ENCODE data around the gene RAB26.
"Not testable (repeated sequence)": the region's sequence is repeated elsewhere in the genome, so short reads cannot be mapped to it uniquely, and the experiment has no call there.

Gene RAB26, protein sequence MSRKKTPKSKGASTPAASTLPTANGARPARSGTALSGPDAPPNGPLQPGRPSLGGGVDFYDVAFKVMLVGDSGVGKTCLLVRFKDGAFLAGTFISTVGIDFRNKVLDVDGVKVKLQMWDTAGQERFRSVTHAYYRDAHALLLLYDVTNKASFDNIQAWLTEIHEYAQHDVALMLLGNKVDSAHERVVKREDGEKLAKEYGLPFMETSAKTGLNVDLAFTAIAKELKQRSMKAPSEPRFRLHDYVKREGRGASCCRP

DNA sequence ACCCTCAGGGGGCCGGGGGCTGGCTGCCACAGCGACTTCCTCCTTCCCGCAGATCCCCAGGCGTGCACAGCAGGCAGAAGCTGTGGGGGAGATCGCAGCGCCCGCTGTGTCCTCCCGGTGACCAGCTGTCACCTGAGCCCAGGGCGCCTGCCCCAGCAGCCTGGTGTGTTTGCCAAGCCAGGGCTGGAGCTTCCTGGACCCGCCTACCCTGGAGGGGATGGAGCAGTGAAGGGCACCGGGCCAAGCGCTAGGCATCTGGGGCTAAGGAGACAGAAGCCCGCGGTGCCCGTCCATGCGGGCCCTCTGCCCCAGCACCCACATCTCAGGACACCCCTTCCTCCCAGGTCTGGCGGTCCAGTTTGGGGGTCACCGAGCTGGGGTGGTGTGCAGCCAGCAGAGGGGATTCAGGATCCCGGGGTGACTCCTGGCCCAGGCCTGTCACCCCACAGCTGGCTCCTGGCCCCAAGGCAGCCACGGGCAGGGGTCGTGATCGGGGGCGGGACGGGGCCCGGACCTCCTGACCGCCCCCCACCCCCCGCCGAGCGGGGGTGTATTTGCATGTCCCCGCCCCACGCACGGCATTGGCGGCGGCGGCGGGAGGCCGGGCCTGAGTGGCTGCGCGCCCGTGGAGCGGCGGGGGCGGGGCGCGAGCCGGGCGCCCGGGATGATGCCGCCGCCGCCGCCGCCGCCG is at the start of gene RAB26:
RAB26 (plus strand) TSS at position 645 of the 691 bp plus-strand sequence. CDS start 159 bp downstream, outside the sequence.
- DNase-seq (ENCODE audit: low spot score), result no peak

DNA sequence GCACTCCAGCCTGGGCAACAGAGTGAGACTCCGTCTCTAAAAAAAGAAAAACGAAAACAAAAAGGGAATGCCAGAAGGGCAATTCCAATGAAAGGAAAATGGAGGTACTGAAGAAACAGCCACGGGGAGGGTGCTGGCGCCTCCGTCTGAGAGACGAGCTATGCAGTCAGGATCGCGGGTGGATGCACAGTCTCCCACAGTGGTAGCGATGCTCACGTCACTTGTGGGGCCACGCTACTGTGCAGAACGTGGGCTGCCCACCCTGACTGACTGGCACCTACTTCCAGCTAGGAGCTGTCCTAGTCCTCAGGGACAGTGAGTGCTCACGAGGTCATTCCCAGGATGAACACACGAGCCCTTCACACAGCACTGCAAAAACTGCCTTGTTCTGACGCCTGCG is 46.8 kb upstream of the RAB26 start:
- not testable (repeated sequence) for DNase-seq (ENCODE audit: low spot score)

DNA sequence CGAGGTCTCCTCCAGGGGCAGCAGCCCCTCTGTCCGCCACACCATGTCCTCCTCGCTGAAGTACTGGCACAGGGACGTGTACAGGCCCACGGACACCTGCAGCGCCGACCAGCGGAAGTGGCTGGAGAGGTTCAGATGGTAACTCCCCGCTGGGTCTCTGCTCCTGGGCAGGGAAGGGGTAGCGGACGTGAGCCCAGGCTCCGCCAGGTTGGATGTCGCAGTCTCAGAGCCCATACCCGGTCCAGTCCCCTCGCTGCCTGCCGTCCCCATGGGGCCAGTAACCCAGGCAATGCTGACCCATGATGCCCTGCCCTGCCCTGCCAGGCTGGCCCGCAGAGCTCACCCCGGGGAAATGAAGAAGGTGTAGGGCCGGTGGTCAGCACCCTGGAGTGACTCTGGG is 46.0 kb upstream of the RAB26 start:
- DNase-seq (ENCODE audit: low spot score), result no peak

DNA sequence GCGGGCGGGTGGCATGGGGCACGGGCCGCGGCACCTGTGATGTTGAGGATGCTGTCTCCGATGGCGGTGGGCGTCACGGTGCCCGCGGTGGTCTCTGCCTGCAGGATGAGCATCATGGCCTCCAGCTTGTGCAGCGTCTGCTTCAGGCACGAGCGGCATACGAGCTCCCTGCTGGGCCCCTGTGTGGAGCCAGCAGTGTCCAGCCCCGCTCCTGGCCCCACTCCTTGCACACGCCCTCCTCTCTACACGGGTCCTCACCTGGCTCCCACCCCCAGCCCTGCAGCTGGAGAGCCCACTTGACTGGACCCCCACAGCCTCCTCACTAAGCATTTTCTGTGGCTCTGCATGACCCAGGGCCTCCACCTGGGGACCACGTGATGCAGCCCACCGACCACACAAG is 44.0 kb upstream of the RAB26 start:
- DNase-seq (ENCODE audit: low spot score), result not testable (repeated sequence)

DNA sequence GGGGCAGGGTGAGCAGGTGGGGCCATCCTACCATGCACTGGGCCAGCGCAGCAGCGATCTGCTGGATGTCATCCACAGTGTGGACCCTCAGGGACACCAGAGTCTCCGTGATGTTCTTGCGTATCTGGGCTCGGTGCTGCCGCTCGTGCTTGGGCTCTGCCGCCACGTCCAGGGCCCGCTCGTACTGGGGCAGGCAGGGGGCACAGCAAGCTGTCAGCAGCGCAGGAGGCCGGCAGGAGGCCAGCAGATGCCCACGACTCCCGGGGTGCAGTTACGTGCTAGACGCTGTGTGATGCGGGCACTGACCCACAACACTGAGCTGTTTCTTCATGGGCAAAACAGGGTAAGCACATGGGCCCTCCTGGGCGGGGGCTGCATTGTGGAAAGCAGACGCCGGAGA is 43.1 kb upstream of the RAB26 start:
- not testable (repeated sequence) for DNase-seq (ENCODE audit: low spot score)

DNA sequence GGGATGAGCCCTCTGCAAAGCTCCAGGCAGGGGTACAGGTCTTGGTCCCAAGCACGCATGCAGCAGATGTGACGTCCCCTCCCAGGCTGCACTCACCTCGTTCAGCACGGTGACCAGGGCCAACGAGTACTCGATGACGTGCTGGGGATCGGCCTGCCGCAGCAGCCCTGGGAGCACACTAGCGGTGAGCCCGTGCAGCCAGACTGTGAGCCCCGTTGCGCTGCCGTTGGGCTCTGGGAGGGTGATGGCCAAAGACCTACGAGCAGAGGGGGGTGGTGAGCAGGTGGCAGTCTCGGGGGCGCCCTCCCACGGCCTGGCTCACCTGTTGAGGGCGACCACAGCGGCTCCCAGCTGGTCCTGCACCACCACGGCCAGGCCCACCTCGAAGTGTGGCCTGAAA is 42.7 kb upstream of the RAB26 start:
- not testable (repeated sequence) for DNase-seq (ENCODE audit: low spot score)

DNA sequence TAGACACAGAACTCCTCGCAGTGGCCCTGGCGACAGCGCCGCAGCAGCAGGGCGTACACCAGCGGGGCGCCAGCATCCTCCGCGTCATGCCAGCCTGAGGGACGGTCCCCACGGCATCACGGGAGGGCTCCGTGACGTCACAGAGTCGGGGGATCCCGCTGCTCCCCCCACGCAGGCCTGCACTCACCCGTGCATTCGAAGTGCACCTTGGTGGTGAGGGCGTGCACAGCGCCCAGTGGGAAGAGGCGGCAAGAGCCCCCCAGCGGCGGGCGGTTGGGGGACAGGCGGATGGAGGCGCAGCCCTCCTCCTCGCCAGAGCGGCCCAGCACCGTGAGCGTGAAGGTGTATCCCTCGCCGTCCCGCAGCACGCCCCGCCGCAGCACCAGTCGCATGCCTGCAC is 42.2 kb upstream of the RAB26 start:
- DNase-seq (ENCODE audit: low spot score), result not testable (repeated sequence)

DNA sequence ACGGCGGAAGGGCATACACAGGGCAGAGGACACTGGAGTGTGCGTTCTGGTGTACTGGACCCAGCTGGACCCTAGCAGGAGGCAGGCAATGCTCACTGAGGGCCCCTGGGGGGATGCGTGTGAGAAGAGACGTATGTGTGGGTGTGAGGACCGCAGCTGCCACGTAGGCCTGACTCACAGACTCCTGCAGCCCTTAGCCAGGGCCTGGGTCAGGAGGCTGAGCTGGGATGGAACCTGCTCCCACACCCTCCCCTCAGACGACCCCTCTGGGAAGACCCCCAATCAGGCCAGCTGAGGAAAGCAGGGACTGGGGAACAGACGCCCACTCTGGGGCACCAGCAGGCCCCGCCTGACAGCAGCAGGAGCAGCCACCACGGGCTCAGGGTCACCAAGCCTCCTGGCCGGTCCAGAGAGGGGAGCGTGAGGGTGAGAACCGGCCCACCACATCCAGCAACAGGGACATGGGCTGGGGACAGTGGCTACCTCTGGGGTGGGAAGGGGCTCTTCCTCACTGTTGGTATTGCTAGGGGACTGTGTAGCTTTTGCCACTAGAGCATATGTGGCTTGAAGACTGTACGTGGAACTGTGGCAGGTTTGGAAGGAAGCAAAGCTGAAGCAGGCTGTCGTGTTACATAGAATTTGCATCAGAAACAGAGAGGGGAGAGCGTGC is 41.2 kb upstream of the RAB26 start:
- not testable (repeated sequence) for DNase-seq (ENCODE audit: low spot score)

DNA sequence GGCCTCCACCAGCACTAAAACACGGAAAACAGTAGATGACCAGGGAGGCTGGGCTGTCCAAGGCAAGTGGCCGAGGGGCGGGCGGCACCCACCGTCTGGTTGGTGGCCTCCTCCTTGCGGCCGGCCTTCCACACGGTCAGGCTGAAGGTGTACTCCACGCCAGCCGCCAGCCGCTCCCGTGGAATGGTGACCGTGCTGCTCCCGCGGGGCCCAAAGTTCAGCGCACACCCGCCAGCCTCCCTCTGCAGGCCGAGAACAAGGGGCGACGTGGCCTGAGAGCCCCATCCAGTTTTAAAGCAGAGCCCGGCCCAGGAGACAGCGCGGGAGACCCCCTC is 40.7 kb upstream of the RAB26 start:
- not testable (repeated sequence) for DNase-seq (ENCODE audit: low spot score)

DNA sequence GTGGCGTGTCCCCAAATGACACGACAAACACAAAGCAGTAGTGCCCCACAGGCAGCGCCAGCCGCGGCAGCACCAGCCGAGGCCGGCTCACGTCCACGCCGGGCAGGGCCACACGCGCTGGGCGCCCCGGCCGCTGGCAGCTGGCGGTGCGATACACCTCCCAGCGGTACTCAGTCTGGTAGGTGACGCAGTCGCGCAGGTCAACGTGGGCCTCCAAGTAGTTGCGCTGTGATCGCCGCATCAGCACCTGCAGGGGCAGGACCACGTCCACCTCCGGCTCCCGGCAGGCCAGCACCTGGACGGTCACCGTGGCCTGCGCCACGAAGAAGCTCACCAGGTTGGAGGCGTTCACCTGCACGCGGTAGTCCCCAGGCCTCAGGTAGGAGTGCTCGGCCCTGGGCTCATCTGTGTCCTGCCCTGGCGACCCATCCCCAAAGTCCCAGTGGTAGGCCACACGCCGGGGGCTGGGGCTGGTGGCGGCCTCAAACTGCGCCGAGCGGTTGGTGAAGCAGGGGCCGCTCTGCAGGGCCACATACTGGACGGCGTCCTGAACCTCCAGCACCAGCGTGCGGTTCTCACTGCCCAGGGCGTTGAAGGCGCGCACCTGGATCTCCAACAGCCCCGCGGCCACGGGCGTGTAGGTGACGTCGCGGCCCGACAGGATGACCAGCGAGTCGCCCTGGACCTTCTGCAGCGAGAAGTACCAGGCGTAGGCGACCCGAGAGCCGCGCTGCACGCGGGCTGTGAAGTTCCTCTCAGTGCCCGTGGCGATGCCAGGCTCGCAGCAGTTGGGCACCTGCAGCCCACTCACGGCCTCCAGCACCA is 39.8 kb upstream of the RAB26 start:
- DNase-seq (ENCODE audit: low spot score), result not testable (repeated sequence)

DNA sequence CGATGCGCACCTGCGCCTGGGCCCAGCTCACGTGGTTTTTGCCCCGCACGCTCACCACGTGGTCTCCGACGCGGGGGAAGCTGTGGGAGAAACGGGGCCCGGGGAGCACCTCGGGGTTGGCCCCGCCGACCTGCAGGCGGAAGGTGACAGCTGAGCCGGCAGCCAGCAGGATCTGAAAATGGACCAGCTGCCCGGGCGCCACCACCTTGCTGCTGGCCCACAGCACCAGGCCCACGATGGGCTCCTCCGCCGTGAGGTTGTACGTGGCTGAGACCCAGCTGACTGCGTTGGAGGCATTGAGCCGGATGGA is 39.2 kb upstream of the RAB26 start:
- not testable (repeated sequence) for DNase-seq (ENCODE audit: low spot score)

DNA sequence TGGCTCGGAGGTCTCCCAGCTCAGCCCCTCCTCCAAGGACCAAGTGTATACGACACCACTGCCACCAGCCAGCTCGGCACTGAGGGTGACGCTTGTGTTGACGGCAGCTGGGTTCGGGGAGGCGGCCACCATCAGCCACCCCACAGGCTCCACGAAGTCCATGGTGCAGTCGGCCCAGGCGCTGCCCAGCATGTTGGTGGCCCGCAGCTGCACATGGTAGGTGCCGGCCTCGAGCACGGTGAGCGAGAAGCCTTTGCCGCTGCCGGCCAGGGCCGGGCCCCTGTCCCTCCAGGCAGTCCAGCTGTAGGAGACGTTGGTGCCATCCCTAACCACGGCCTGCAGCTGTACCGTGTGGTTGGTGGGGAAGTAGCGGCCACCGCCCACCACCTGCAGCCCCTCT is 38.6 kb upstream of the RAB26 start:
- DNase-seq (ENCODE audit: low spot score), result not testable (repeated sequence)

DNA sequence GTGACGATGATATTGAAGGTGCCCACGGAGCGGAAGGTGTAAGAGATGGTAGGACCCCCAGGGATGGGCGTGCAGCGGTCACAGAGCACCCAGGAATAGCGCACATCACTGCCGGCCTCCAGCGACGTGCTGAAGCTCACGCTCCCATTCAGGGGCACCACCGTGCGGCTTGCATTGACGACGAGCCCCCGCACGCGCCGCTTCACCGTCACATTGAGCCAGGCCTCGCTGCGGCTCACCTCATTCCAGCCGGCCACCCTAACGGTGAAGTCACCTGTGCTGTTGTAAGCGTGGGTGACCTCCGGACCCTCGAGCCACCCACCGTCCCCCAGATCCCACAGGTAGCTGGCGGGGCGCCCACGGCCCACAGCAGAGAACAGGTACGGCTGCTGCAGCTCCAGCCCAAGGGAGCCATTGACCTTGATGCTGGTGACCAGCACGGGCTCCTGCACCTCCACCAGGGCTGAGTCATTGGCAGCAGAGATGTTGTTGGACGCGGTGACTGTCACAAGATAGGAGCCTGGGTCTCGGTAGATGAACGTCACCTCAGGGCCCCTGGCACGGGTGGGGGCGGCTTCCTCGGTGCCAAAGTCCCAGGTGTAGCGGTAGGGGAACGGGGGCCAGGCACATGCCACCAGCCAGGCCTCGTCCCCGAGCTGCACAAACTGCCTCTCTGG is 38.0 kb upstream of the RAB26 start:
- DNase-seq (ENCODE audit: low spot score), result not testable (repeated sequence)

DNA sequence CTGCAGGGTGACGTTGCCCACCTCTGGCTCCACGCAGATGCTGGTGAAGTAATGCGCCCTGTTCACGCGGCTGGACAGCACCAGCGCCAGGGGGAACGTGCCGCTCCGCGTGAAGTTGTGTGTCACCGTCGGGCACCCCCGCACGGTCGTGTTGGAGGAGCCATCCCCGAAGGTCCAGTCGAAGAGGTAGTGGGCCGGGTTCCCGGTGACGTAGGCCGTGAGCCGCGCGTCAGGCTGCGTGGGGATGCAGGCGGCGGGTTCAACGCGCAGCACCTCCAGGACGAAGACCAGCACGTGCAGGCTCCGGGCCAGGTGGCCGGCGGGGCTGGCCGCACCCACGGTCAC is 37.4 kb upstream of the RAB26 start:
- not testable (repeated sequence) for DNase-seq (ENCODE audit: low spot score)

DNA sequence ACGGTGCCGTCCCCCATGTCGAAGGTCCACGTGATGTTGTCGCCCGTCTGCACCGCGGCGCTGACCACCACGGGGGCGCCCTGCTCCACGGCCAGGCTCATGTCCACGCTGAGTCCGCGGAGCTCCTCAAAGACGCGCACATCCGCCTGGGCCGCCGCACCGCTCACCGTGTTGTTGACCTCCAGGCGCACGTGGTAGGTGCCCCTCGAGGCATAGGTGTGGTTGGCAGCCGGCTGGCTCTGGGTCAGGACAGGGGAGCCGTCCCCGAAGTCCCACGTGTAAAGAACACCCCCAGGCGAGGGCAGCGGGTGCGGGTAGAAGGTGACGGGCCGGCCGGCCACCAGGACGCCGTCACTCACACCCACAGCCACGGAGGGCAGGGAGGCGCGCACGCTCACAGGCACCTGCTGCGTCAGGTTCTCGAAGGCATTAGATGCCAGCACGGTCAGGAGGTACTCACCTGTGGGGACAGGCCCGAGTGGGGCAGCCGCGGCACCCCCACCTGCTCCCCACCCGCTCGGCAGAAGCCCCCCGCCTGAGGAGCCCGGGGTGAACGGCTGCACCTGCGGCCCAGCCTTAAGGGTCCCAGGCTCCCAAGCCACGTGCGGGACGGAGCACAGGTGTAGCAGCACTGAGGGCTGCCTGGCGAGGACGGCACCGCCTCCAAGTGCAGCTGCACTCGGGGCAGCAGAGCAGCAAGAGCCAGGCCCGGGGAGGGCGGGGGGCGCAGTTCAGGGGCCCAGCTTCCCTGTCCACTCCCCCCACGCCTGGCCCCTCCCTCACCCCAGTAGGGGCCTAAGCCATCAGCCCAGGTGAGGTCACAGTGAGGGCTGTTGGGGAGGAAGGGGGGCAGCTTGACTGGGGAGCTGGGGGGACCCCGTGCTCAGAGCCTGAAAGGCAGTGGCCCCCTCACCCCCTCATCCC is 36.8 kb upstream of the RAB26 start:
- not testable (repeated sequence) for DNase-seq (ENCODE audit: low spot score)

DNA sequence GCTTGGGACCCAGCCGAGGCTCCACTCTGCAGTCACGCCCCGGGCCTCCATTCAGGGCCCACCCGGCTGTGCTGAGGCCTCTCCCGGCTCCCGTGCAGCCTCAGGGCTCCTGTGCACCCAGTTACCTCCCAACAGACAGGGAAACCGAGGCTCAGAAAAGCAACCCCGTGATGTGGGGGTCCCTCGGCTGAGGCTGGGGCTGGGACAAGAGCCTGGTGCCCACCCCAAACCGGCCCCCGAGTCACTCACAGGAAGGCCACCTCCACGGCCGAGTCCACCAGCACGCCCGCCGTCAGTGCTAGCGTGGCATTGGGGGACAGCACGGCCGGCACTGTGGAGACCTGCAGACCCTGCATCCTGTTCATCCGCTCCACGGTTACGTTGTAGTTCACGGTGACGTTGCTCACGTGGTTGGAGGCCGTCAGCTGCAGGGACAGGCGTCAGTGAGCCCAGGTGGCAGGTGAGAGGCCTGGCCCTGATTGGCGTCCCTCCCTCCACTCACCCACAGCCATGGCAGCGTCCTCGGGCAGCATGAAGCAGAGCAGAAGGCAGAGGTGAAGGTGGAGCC is 35.8 kb upstream of the RAB26 start:
- not testable (repeated sequence) for DNase-seq (ENCODE audit: low spot score)

DNA sequence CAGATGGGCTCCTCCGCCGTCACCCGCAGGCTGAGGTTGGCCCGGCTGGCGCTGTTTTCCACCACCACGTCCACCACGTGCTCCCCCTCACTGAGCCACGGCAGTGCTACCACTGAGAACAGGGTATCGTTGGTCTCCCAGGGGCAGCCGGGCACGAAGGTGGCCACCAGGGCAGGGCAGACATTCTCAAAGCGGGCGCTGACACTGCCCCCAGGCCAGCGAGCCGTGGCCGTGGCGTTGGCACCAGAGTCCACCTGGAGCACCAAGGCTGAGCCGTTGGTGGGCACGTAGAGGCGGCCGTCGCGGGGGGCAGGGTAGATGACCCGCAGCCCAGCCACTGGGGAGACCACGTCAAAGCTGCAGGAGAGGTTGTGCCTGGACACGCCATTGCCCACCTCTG is 34.2 kb upstream of the RAB26 start:
- DNase-seq (ENCODE audit: low spot score), result not testable (repeated sequence)

DNA sequence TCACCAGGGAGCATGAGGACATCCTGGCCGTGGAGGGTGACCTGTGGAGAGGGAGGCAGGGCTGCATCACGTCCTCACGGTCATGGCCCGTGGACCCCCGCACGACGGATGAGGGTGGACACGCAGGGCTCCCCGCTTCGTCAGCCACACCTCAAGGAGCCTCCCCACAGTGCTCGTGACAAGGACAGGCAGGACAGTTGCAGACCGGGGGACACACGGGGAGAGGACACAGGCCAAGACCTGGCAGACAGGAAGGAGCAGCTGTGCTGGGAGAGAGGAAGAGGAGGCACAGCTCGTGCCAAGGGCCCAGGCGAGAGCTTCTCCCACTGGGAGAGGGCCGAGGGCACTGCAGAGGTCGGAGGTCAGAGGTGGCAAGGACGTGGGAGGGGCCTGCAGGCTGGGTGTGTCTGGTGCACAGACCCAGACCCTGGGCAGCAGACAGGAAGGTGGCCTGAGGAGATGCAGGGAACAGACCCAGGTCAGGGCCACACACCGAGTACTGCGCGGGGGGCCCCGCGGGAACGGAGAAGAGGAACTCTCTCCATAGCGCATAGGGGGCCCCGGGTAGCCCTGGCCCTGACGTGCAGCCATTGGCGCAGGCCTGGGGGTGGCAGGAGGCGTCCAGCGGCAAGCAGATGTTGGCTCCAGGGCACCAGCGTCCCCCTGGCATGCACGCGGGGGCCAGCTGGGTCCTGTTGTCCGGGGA is 33.4 kb upstream of the RAB26 start:
- DNase-seq (ENCODE audit: low spot score), result not testable (repeated sequence)

DNA sequence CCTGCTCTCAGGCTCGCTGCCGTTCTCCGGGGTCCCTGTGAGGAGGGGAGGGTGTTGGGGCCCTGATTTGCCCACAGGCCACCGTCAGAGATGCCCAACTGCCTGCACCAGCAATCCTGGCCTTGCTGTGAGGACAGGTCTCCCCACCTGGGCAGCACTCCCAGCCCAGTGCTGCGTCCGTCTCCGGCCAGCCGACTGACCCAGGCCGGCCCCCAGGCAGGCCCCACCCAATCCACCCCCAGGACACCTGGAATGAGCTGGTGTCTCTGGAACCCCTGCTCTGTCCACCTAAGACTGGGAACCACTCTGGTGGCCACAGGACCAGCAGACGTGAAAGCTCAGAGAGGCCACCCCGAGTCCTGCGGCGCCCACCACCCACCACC is 32.8 kb upstream of the RAB26 start:
- no peak for DNase-seq (ENCODE audit: low spot score)

DNA sequence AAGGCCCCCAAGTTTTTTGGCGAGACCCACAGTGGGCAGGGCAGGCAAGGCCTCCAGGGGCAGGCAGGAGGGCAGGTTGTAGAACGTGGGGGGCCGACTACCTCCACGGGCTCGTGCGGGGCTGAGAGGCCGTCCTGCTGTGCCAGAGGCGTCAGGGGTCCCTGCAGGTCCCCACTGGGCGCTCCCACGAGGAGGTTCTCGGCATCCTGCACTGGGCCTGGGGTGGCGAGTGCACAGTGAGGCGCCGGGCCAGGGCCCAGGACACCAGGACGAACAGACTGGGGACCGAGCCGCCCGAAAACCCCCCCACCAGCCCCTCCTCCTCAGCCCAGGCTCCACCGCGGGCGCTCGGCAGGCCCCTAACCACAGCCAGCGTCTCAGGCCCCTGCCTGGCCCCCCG is 32.0 kb upstream of the RAB26 start:
- DNase-seq (ENCODE audit: low spot score), result not testable (repeated sequence)

All from hematopoietic multipotent progenitor cell treated with erythropoietin and hydrocortisone succinate and interleukin-3 and kit ligand, for 15 days (in vitro differentiated cells).